GM12878 (cell line): Measurements from ENCODE around the gene LRP10. TPM values are rescaled to one million over a fixed set of nuclear protein-coding genes. Genes with fewer than 3 reads are reported as not detected.

Source experiments
- ESRRA ChIP-seq: IDR thresholded peaks from 2 replicates; pipeline ENCODE4 v1.6.1; 2012; ENCODE audit warnings: mild to moderate bottlenecking, low read length, improper control_type of control experiment
- GATAD2B ChIP-seq: fragments of 450-650 bp; conservative IDR thresholded peaks from 2 replicates; pipeline ENCODE4 v1.6.1; 2017; ENCODE audit warnings: low read depth, mild to moderate bottlenecking, moderate library complexity
- HDAC6 ChIP-seq: fragments of 200-600 bp; sonication (generic); IDR thresholded peaks from one replicate; pipeline ENCODE4 v1.8.0; 2017; ENCODE audit warnings: antibody characterized with exemption; ENCODE audit not compliant: unreplicated experiment
- MXI1 ChIP-seq: fragments of 150-350 bp; IDR thresholded peaks from 2 replicates; pipeline ENCODE4 v1.6.1; 2011; ENCODE audit warnings: low read depth, mild to moderate bottlenecking, inconsistent platforms, low read length, improper control_type of control experiment
- MYC ChIP-seq: IDR thresholded peaks from 2 replicates; pipeline ENCODE4 v1.6.1; 2011; ENCODE audit warnings: mild to moderate bottlenecking, low read length, moderate library complexity, inconsistent platforms; ENCODE audit not compliant: insufficient read depth, insufficient replicate concordance, insufficient read length, severe bottlenecking
- polyA plus RNA-seq, 11 experiments: library from polyadenylated mRNA; depleted of rRNA in 4 of 11; unstranded in 6 of 11; stranded (reverse) in 5 of 11; fragments of >200 nt; fragmentation: Nextera tagmentation in 4 of 11; fragmentation: Illumina TruSeq in 1 of 11; extraction: Ambion mirVana in 4 of 11; extraction: Trizol in 1 of 11; gene quantifications; 1 replicate in 1 of 11; 2 replicates in 10 of 11; pipeline versions ENCODE4 v1.2.1 to v1.2.3, GENCODE V29; 2011 to 2016; ENCODE audit warnings: inconsistent platforms in 2 of 11, missing spikeins in 2 of 11, low read depth in 1 of 11
- total RNA-seq, 4 experiments: library from RNA; depleted of rRNA in 3 of 4; stranded (reverse); fragments of >200 nt in 3 of 4; fragmentation: Illumina TruSeq in 1 of 4; extraction: Trizol in 1 of 4; gene quantifications; 2 replicates each; pipeline versions ENCODE4 v1.2.1 to v1.2.3, GENCODE V29; 2013 to 2021
- TF ChIP-seq, protein P1 (sequence below), 3 experiments: IDR thresholded peaks in 2 of 3; conservative IDR thresholded peaks in 1 of 3; 2 replicates each; pipeline ENCODE4 v1.5.1; 2011; ENCODE audit warnings: low read depth in 3 of 3, low read length in 3 of 3, mild to moderate bottlenecking in 3 of 3, control low read depth in 2 of 3, moderate library complexity in 2 of 3, inconsistent platforms in 1 of 3, mixed read lengths in 1 of 3; ENCODE audit not compliant: control insufficient read depth in 2 of 3, insufficient read depth in 1 of 3; ENCODE audit errors: extremely low read depth in 1 of 3
- TF ChIP-seq, protein P2 (sequence below): IDR thresholded peaks from 2 replicates; pipeline ENCODE4 v1.6.1; 2011; ENCODE audit warnings: low read depth, low read length, improper control_type of control experiment, borderline replicate concordance
- TF ChIP-seq, protein P3 (sequence below): fragments of 450-650 bp; conservative IDR thresholded peaks from 2 replicates; pipeline ENCODE4 v1.6.1; 2017; ENCODE audit warnings: mild to moderate bottlenecking, moderate library complexity
- TF ChIP-seq, protein P4 (sequence below): fragments of 450-650 bp; IDR thresholded peaks from 2 replicates; pipeline ENCODE4 v1.6.1; 2017; ENCODE audit warnings: mild to moderate bottlenecking, moderate library complexity
- TF ChIP-seq, protein P5 (sequence below): fragments of 450-650 bp; formaldehyde crosslinking; IDR thresholded peaks from 2 replicates; pipeline ENCODE4 v1.4.0; 2022; ENCODE audit warnings: mild to moderate bottlenecking, moderate library complexity

LRP10 gene
- total and polyA plus RNA-seq, 10 of the 15 experiments (the other 5 are each of a cell fraction or from before 2014, with no cell fraction given), result 3.0 to 56.9 (median 20.9) TPM

DNA sequence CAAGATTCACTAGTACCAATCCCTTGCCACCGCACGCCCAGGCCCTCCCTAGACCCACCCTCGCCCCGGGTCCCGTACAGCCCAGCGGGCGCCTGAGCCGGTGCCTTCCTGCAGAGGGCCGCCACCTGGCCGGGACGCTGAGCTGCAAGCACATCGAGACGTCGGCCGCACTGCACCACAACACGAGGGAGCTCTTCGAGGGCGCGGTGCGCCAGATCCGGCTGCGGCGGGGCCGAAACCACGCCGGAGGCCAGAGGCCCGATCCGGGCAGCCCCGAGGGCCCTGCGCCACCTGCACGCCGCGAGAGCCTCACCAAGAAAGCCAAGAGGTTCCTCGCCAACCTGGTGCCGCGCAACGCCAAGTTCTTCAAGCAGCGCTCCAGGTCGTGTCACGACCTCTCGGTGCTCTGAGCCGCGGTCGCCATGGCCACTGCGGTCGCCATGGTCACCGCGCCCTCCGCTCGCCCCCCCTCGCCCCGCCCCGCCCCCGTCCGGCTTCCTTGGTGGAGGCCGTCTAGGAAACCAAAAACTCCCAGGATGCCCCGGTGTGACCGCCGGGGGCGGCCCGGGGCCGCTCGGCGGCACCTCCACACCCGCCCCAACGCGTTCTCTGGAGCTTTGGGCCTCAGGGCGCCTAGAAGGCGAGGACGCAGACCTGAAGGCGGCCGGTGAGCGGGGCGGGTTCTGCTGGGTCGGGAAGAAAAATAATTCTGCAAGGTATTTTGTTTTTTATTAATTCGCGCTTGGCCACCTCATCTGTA is 15.1 kb downstream of the LRP10 start (continued):
- TF ChIP-seq, protein P1, sequence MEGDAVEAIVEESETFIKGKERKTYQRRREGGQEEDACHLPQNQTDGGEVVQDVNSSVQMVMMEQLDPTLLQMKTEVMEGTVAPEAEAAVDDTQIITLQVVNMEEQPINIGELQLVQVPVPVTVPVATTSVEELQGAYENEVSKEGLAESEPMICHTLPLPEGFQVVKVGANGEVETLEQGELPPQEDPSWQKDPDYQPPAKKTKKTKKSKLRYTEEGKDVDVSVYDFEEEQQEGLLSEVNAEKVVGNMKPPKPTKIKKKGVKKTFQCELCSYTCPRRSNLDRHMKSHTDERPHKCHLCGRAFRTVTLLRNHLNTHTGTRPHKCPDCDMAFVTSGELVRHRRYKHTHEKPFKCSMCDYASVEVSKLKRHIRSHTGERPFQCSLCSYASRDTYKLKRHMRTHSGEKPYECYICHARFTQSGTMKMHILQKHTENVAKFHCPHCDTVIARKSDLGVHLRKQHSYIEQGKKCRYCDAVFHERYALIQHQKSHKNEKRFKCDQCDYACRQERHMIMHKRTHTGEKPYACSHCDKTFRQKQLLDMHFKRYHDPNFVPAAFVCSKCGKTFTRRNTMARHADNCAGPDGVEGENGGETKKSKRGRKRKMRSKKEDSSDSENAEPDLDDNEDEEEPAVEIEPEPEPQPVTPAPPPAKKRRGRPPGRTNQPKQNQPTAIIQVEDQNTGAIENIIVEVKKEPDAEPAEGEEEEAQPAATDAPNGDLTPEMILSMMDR (IDR thresholded peaks at IDR 0.05 in 2 of 3, conservative IDR thresholded peaks at IDR 0.05 in 1 of 3; ENCODE audit: control insufficient read depth in 2 of 3, extremely low read depth in 1 of 3, insufficient read depth in 1 of 3, low read depth in 3 of 3, low read length in 3 of 3), result peak; percentile 13 to 46 (median 18); a peak in 4 of 6 replicates
- TF ChIP-seq ESRRA (peak; percentile 52; the same call in 1 of the 2 replicates), MXI1 (peak; percentile 92), MYC (peak; percentile 84), GATAD2B (peak; percentile 40; the same call in 1 of the 2 replicates), HDAC6 (no peak)
- TF ChIP-seq, protein P2, sequence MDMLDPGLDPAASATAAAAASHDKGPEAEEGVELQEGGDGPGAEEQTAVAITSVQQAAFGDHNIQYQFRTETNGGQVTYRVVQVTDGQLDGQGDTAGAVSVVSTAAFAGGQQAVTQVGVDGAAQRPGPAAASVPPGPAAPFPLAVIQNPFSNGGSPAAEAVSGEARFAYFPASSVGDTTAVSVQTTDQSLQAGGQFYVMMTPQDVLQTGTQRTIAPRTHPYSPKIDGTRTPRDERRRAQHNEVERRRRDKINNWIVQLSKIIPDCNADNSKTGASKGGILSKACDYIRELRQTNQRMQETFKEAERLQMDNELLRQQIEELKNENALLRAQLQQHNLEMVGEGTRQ, result no peak
- TF ChIP-seq, protein P3, sequence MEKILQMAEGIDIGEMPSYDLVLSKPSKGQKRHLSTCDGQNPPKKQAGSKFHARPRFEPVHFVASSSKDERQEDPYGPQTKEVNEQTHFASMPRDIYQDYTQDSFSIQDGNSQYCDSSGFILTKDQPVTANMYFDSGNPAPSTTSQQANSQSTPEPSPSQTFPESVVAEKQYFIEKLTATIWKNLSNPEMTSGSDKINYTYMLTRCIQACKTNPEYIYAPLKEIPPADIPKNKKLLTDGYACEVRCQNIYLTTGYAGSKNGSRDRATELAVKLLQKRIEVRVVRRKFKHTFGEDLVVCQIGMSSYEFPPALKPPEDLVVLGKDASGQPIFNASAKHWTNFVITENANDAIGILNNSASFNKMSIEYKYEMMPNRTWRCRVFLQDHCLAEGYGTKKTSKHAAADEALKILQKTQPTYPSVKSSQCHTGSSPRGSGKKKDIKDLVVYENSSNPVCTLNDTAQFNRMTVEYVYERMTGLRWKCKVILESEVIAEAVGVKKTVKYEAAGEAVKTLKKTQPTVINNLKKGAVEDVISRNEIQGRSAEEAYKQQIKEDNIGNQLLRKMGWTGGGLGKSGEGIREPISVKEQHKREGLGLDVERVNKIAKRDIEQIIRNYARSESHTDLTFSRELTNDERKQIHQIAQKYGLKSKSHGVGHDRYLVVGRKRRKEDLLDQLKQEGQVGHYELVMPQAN, result peak; percentile 75
- TF ChIP-seq, protein P4, sequence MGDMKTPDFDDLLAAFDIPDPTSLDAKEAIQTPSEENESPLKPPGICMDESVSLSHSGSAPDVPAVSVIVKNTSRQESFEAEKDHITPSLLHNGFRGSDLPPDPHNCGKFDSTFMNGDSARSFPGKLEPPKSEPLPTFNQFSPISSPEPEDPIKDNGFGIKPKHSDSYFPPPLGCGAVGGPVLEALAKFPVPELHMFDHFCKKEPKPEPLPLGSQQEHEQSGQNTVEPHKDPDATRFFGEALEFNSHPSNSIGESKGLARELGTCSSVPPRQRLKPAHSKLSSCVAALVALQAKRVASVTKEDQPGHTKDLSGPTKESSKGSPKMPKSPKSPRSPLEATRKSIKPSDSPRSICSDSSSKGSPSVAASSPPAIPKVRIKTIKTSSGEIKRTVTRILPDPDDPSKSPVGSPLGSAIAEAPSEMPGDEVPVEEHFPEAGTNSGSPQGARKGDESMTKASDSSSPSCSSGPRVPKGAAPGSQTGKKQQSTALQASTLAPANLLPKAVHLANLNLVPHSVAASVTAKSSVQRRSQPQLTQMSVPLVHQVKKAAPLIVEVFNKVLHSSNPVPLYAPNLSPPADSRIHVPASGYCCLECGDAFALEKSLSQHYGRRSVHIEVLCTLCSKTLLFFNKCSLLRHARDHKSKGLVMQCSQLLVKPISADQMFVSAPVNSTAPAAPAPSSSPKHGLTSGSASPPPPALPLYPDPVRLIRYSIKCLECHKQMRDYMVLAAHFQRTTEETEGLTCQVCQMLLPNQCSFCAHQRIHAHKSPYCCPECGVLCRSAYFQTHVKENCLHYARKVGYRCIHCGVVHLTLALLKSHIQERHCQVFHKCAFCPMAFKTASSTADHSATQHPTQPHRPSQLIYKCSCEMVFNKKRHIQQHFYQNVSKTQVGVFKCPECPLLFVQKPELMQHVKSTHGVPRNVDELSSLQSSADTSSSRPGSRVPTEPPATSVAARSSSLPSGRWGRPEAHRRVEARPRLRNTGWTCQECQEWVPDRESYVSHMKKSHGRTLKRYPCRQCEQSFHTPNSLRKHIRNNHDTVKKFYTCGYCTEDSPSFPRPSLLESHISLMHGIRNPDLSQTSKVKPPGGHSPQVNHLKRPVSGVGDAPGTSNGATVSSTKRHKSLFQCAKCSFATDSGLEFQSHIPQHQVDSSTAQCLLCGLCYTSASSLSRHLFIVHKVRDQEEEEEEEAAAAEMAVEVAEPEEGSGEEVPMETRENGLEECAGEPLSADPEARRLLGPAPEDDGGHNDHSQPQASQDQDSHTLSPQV, result no peak
- TF ChIP-seq, protein P5, sequence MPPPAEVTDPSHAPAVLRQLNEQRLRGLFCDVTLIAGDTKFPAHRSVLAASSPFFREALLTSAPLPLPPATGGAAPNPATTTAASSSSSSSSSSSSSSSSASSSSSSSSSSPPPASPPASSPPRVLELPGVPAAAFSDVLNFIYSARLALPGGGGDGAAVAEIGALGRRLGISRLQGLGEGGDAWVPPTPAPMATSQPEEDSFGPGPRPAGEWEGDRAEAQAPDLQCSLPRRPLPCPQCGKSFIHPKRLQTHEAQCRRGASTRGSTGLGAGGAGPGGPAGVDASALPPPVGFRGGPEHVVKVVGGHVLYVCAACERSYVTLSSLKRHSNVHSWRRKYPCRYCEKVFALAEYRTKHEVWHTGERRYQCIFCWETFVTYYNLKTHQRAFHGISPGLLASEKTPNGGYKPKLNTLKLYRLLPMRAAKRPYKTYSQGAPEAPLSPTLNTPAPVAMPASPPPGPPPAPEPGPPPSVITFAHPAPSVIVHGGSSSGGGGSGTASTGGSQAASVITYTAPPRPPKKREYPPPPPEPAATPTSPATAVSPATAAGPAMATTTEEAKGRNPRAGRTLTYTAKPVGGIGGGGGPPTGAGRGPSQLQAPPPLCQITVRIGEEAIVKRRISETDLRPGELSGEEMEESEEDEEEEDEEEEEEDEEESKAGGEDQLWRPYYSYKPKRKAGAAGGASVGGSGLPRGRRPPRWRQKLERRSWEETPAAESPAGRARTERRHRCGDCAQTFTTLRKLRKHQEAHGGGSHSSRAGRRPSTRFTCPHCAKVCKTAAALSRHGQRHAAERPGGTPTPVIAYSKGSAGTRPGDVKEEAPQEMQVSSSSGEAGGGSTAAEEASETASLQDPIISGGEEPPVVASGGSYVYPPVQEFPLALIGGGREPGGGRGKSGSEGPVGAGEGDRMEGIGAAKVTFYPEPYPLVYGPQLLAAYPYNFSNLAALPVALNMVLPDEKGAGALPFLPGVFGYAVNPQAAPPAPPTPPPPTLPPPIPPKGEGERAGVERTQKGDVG (CRISPR knock-in tag), result no peak
